Gastroesophageal sphincter (tissue), 3 donors: ENCODE results near the gene CYLC2.

Experiments
- CTCF ChIP-seq, 4 experiments: fragments of 200-600 bp in 2 of 4; fragments of 450-650 bp in 2 of 4; sonication (generic) in 1 of 4; IDR thresholded peaks; one replicate each; pipeline ENCODE4 v1.5.1; 2017 to 2019; ENCODE audit warnings: antibody characterized with exemption in 4 of 4, mild to moderate bottlenecking in 2 of 4, moderate library complexity in 2 of 4
- EP300 ChIP-seq: sonication (generic); formaldehyde crosslinking; IDR thresholded peaks from one replicate; pipeline ENCODE4 v1.6.1; 2017; ENCODE audit warnings: antibody characterized with exemption, mild to moderate bottlenecking
- POLR2A ChIP-seq, 2 donors: fragments of 450-650 bp; IDR thresholded peaks; one replicate each; pipeline ENCODE4 v1.6.1; 2017; ENCODE audit warnings: antibody characterized with exemption in 2 of 2, mild to moderate bottlenecking in 2 of 2, moderate library complexity in 1 of 2
- POLR2AphosphoS5 ChIP-seq: sonication (generic); formaldehyde crosslinking; IDR thresholded peaks from one replicate; pipeline ENCODE4 v1.6.1; 2017; ENCODE audit warnings: antibody characterized with exemption

GRCh38 chr9:103025796-103026195 is 30.7 kb downstream of the CYLC2 start:
- TF ChIP-seq POLR2A (IDR thresholded peaks at IDR 0.05) = no peak
- no peak for TF ChIP-seq CTCF (IDR thresholded peaks at IDR 0.05)
- no peak for TF ChIP-seq EP300
- TF ChIP-seq POLR2AphosphoS5 = no peak
